ENCODE results near the gene DNAJC5. TPM values are rescaled to one million over a fixed set of nuclear protein-coding genes. Genes with fewer than 3 reads are reported as not detected.
"Not testable (repeated sequence)": the region's sequence is repeated elsewhere in the genome, so short reads cannot be mapped to it uniquely, and the experiment has no call there.

The DNAJC5 gene, protein sequence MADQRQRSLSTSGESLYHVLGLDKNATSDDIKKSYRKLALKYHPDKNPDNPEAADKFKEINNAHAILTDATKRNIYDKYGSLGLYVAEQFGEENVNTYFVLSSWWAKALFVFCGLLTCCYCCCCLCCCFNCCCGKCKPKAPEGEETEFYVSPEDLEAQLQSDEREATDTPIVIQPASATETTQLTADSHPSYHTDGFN
- total RNA-seq, result 41.4 TPM
- long read RNA-seq, full-length matches to known transcripts, result 12 of 70 reads
- long read RNA-seq, partial matches to known transcripts, result 26 of 70 reads
- long read RNA-seq, other reads (novel, unspliced or antisense), result 32 of 70 reads

DNA sequence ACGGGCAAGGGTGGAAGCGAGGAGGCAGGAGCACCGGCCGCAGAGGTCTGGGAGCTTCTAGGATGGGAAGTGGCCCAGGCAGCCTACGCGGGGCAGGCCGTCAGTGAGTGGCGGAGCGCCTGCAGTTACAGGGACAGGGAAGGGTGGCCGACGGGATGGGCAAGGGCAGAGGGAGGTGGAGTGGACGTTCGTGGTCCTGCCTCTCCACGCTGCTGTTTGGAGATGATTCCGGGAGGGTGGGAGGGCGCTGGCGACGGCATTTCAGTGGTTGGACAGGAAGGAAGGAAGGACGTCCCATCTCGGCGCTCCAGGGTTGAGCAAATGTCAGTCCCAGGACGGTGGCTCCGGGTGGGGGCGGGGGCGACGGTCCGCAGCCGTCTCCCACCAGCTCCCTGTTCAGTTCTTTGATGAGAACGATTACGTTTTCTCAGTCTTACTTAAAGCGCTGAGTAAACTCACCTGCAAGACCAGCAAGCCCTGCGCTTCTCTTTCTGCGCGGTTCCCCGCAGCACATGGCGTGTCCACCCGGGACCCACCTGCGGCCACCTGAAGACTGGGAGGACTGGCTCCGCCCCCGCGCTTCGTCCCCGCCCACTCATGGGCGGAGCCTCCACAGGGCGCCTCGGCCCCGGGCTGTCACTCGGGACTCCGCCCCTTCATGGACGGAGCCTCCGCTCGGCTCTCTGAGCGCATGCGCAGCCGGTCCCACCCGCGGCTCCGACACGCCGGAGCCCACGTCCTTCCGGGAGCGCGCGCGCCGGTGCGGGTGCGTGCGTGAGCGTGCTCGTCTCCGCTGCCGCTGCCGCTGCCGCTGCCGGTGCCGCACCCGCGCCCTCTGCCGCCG lies at the start of gene DNAJC5:
DNAJC5 (plus strand) TSS at position 769 of the 844 bp plus-strand sequence. CDS start 33,220 bp downstream, outside the sequence.
- intact Hi-C loops (cut with DNase I), result no loop called here
- ATAC-seq, result peak; percentile 97
- peak; percentile 98 for DNase-seq (ENCODE audit: missing footprints)

DNA sequence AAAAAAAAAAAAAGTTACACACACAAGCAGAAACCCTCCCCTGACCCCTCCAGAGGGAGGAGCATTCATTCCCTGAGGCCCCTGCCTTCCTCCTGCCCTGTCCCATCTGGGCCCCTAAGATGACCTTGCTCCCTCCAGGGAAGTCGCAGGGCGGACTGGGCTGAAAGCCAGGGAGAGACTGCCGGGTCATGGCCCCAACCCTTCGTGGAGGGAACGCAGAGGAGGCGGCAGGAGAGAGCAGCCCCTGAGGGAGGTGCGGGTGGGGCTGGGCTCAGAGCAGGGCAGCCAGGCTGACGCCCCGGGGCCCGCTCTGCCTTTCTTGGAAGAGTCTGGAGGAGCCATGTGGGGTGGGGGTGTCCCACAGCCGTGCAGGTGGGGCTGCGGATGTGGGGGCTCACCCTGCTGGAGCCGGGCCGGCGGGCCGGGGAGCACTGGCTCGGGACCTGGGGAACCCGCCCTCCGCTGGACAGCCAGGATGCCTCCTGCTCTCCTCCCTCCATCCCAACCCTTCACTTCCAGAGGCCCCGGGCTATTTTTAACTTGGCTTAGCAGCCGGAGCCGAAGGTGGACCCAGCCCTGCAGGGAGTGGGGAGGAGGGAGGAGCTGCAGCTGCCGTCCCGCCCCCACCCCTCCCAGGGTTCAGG lies 48.7 kb upstream of the DNAJC5 start:
- peak; percentile 84 for DNase-seq (ENCODE audit: missing footprints)
- ATAC-seq, result peak; percentile 83
- intact Hi-C loops (cut with DNase I), result loop anchor here (1.0 to 2.0 kb wide), 2 partner anchors 12 to 13 kb away; no protein-coding TSS in a partner anchor

DNA sequence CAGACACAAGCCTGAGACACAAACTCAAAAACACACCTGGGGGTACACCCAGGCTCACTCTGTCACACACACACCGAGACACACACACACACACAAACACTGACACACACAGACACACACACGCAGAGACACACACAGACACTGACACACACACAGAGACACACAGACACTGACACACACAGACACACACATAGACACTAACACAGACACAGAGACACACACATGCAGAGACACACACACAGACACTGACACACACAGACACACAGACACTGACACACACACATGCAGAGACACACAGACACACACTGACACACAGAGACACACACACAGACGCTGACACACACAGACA lies 48.1 kb upstream of the DNAJC5 start:
- no peak for ATAC-seq
- intact Hi-C loops (cut with DNase I), result loop anchor here (1.0 to 2.0 kb wide), 2 partner anchors 11 to 14 kb away; no protein-coding TSS in a partner anchor
- no peak for DNase-seq (ENCODE audit: missing footprints)

DNA sequence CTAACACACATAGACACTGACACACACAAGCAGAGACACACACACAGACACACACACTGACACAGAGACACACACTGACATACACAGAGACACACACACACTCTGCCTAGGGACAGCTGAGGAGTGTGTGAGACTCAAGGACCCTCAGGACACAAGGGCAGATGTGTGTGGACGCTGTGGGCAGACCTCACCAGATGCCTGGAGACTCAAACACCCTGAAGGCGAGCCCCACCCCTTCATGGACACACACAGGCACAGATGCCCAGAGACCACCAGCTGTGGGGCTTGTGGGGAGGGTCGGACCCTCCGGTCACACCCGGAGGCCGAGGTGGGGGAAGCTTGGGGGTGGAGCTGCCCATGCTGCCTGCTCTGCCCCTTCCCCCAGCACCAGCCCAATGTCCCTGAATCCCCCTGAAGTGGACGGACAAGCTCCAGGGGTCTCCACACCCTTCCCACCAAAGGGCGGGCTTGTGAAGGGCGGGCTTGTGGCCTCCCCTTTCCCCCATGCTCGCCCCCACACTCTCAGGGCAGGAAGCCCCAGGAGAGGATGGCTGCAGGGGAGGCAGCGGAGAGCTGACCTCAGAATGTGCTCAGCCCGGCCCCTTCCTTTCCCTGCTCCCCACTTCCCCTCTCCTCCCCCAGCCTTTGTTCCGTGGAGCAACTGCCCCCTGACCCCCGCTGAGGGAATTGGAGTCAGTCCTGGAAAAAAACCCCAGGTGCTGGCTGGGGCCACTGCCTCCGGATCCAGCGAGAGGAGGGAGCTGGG lies 47.5 kb upstream of the DNAJC5 start:
- no peak for ATAC-seq
- DNase-seq (ENCODE audit: missing footprints), result no peak
- intact Hi-C loops (cut with DNase I), result loop anchor here (2.0 kb wide), 1 partner anchor 15 kb away; no protein-coding TSS in a partner anchor

DNA sequence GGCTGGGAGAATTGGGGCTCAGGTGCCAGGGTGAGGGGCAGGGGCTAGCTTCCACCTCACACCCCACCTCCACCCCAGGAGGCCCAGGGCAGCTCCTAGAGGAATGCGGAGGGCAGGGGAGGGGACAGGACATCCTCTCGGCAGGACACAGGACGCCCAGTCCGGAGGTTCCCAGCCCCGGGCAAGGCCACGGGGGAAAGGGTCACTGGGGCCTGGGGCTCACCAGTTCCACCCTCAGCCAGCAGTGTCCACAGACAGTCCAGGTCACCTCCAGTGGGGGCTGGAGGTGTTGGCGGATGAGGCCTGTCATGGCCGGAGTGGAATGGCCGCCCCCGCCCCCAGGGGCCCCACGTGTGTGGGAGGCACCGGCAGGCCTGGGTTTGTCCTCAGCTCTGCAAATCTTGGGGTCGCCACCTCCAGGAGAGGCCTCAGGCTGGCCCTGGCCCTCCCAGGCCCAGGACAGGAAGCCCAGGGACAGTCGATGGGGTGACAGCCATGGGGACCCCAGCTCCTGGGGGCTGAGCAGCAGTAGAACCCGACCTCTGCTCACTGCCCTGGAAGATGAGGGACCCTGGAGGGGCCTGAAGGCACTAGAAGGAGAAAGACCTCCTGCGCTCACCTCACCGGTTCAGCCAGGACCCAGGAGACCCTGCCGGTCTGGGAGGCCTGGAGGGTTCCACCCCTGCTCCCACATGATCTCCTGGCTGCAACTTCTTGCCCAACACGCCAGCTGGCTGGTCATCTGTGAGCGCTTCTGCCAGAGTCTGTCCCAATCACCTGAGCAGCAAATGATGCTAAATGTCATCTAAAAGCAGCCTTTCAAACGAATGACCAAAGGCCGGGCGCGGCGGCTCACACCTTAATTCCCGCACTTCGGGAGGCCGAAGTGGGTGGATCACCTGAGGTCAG lies 46.7 kb upstream of the DNAJC5 start:
- DNase-seq (ENCODE audit: missing footprints) (no peak), ATAC-seq (no peak)
- intact Hi-C loops (cut with DNase I), result no loop called here

DNA sequence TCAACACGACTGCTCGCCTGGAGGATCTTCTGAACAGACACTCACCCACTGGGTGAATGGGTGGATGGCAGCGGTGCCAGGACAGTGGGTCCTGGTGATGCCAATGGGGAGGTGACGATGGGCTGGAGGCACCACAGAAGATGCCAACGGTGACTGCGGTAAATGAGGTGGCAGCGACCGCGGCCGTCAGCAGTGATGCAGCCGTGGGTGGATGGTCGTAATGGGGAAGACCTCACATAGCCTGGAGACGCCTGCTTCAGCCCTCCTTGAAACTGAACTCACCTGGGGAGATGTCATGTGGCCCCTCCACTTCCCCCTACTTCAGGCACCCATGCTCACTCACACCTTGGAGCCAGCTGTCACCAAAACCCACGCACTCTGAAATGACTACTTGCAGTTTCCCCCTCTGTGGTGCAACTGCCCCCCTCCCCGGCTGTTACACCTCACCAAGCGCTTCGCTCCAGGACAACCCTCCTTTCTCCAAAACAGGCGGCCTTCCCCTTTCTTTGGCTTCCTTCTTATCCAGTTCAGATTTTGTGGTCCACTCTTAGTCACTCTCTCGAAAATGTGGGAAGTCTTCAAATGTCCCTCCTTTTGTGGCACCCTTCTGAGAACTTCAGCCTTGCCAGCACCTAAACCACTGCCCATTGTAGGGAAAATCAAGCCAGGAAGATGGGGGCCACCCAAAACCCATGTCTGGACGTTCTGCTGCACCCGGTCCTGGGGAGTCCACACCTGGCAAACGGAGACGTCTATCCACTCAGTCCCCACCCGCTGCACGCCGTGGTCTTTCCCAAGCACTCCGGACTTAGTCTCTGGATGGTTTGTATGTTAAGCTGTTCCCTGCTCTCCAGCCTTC lies 44.0 kb upstream of the DNAJC5 start:
- DNase-seq (ENCODE audit: missing footprints) (no peak), ATAC-seq (no peak)
- intact Hi-C loops (cut with DNase I), result loop anchor here (10.0 kb wide), 1 partner anchor 204 kb away; no protein-coding TSS in a partner anchor

DNA sequence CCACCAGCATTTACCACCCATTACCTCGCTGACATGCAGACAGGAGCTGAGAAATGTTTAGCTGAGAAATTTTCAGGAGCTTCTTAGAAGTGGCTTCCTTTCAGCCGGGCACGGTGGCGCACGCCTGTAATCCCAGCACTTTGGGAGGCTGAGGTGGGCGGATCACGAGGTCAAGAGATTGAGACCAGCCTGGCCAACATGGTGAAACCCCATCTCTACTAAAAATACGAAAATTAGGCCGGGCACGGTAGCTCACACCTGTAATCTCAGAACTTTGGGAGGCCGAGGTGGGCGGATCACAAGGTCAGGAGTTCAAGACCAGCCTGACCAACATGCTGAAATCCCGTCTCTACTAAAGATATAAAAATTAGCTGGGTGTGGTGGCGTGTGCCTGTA lies 43.4 kb upstream of the DNAJC5 start:
- not testable (repeated sequence) for ATAC-seq; DNase-seq (ENCODE audit: missing footprints)
- intact Hi-C loops (cut with DNase I), result loop anchor here (10.0 kb wide), 1 partner anchor 203 kb away; no protein-coding TSS in a partner anchor

DNA sequence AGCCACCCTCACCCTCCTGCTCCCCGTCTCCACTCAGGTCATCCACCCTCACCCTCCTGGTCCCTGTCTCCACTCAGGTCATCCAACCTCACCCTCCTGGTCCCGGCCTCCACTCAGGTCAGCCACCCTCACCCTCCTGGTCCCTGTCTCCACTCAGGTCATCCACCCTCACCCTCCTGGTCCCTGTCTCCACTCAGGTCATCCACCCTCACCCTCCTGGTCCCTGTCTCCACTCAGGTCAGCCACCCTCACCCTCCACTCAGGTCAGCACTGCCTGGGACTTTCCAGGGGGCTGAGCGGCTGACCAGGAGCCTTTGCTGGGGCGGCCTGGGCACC lies 41.2 kb upstream of the DNAJC5 start:
- not testable (repeated sequence) for ATAC-seq; DNase-seq (ENCODE audit: missing footprints)
- intact Hi-C loops (cut with DNase I), result loop anchor here (10.0 kb wide), 1 partner anchor 201 kb away; no protein-coding TSS in a partner anchor

DNA sequence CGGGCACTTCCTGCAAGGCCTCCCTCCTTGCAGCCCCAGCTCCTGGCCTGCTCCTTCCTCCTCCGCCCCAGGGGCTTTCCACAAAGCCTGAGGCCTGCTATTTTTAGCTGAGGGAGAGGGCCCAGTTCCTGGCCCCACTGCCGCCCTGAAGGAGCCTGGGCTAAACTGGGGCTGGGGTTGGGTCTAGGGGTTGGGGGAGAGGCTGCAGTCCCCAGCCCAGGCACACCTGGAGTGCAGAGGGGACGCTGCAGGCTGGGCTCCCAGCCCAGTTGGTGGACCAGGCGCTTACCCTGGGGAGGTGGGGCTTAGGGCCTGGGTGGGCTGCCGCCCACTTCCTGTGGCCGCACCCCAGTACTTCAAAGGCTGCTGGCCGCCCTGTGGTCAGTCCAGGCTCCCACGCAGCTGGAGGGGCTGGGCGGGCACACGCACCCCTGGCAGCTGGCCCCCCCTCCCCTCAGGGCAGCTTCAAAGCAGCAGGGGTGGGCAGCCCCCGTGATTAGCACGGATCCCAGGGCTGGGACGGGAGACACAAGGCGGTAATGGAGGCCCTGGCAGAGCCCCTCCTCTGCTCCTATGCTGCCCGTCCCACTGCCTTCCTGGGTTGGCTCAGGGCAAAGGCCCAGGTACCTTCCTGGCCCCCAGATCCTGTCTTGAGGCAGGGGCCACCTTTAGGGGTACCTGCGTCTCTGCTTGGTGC lies 40.7 kb upstream of the DNAJC5 start:
- ATAC-seq, result peak; percentile 23
- DNase-seq (ENCODE audit: missing footprints), result no peak
- intact Hi-C loops (cut with DNase I), result loop anchor here (10.0 kb wide), 1 partner anchor 201 kb away; no protein-coding TSS in a partner anchor

DNA sequence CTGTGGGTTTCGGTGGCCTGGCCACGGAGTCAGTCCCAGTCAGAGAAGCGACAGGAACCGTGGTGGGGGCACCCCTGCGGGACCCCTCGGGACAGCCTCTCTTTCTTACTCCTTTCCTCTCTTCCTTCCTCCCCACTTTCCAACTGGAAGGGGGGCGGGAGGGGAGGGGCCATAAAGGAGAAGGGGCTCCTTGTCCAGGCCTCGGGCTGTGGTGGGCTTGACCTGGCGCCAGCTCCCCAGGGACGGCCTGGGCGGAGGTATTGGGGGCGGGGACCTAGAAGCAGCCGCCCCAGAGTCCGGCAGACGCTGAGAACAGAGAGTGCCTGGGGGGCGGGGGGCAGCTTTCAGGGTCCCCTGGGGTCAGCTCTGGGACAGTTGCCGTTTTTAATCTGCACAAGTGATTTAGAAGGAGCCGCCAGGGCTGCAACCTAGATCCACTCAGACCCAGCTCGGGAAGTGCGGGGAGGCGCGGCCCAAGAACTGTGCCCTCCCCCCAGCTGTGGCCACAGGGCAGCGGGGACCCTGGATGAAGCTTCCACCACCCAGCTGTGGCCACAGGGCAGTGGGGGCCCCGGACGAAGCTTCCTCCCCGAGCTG lies 40.1 kb upstream of the DNAJC5 start:
- no peak for DNase-seq (ENCODE audit: missing footprints)
- ATAC-seq, result peak; percentile 40
- intact Hi-C loops (cut with DNase I), result loop anchor here (10.0 kb wide), 1 partner anchor 200 kb away; no protein-coding TSS in a partner anchor

DNA sequence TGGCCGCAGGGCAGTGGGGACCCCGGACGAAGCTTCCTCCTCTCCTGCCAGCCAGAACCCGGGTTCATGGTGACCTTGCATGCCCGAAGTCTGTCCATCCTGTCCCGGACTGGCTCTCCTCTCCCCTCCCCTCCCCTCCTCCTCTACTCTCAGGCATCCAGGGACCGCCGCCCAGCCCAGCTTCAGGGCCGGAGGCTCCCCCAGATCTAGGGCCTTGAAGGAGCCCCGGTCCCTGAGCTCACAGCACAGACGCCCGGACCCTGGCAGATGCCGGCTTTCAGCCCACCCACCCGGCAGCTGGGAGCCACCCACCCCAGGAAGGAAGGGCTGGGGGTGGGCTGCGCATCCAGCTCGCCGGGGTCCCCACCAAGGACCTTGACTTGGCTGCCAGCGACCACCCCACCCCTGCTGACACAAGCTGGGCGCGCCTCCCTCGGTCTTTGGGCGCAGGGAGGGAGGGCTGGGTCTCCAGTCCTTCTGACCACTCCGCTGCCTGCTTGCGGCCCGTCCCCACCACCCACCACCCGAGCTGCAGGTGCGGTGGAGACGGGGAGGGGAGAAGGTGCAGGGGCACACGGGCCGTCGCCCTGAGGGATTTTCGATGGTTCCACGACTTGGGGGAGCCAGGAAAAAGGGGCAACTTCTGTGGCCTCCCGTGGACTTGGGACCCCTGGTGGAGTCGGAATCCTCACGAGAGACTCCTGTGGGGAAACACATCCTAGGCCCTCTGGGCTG lies 39.4 kb upstream of the DNAJC5 start:
- intact Hi-C loops (cut with DNase I), result loop anchor here (10.0 kb wide), 1 partner anchor 199 kb away; no protein-coding TSS in a partner anchor
- peak; percentile 5 for ATAC-seq
- no peak for DNase-seq (ENCODE audit: missing footprints)

DNA sequence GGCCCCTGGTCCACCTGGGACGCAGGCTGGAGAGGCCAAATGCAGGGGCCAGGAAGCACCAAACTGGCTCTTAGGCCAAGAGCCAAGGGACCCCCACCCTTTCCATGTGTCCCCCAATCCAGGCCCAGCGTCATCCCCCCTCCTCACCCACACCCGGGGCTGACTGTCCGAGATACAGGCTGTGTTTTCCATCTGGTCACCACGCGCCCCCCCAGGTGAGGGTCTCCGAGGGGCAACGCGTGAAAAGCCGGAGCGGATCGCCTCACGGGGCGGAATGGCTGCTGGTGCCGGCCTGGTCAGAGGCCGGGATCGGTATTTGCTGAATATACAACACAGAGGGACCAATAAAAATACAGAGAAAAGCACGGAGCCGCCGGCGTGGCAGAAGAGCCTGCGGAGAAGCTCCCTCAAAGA lies 38.8 kb upstream of the DNAJC5 start:
- no peak for DNase-seq (ENCODE audit: missing footprints)
- intact Hi-C loops (cut with DNase I), result loop anchor here (10.0 kb wide), 1 partner anchor 199 kb away; no protein-coding TSS in a partner anchor
- ATAC-seq, result no peak

DNA sequence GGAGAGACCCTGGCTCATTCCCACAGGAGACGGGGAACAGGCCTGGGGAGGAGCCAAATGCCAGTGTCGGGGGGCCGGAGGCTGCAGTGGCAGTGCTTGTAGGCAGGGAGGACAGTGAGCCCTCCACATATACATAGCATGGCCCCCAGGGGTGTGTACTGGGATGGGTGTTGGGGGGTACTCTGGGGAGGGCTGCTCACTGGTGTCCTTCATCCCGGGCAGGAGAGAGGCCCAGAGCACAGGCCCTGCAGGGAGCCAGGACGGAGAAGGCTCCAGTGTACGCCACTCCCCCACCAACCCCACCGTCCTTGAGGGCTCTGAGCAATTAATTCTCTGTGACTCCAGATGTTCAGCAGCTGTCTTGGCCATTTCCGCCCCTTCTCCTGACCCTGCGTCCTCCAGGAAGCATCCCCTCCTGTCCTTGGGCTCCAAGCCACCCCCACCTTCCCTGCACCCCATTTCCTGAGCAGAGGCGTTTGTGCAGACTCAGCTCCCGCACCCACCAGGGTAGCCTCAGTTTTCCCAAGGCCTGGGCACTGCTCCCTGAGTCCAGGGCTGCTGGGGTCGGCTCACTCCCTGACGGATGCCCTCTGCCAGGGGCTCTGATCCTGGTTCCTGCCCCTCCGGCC lies 37.0 kb upstream of the DNAJC5 start:
- intact Hi-C loops (cut with DNase I), result loop anchor here (1.0 to 10.0 kb wide), 2 partner anchors 12 to 197 kb away; no protein-coding TSS in a partner anchor
- ATAC-seq, result peak; percentile 20
- no peak for DNase-seq (ENCODE audit: missing footprints)
